ENCODE measurements around the gene RPAP3.

- no peak for TF ChIP-seq EZH2 (IDR thresholded peaks at IDR 0.05; ENCODE audit: low read length)
- TF ChIP-seq CTCF (optimal IDR thresholded peaks at IDR 0.05 in 1 of 3, IDR thresholded peaks at IDR 0.05 in 1 of 3, conservative IDR thresholded peaks at IDR 0.05 in 1 of 3; ENCODE audit: extremely low read depth in 1 of 3, insufficient read depth in 2 of 3, low read length in 3 of 3), result no peak
These were observed 29.8 kb upstream of the RPAP3 start for GRCh38 chr12:47735649-47736048.

Measured in keratinocyte (primary cell).